WTC11 (cell line): ENCODE measurements around the gene HAPSTR1. TPM values are rescaled to one million over a fixed set of nuclear protein-coding genes. Genes with fewer than 3 reads are reported as not detected.

Experiments
- ATF1 ChIP-seq: sonication (generic); formaldehyde crosslinking; IDR thresholded peaks from 2 replicates; pipeline ENCODE4 v1.8.1; 2023; ENCODE audit warnings: mild to moderate bottlenecking, moderate library complexity, missing genetic modification reagents
- CBFB ChIP-seq: sonication (generic); formaldehyde crosslinking; IDR thresholded peaks from 2 replicates; pipeline ENCODE4 v1.8.1; 2022; ENCODE audit warnings: mild to moderate bottlenecking, low read depth, missing genetic modification reagents
- CREB1 ChIP-seq: sonication (generic); formaldehyde crosslinking; IDR thresholded peaks from 2 replicates; pipeline ENCODE4 v1.8.0; 2023; ENCODE audit warnings: mild to moderate bottlenecking, missing genetic modification reagents
- ETV6 ChIP-seq: sonication (generic); formaldehyde crosslinking; IDR thresholded peaks from 2 replicates; pipeline ENCODE4 v1.8.1; 2022; ENCODE audit warnings: mild to moderate bottlenecking, missing genetic modification reagents
- FOXK1 ChIP-seq: sonication (generic); formaldehyde crosslinking; IDR thresholded peaks from 2 replicates; pipeline ENCODE4 v1.8.0; 2022; ENCODE audit warnings: mild to moderate bottlenecking, moderate library complexity, missing genetic modification reagents
- HMGA2 ChIP-seq: fragments of 250-450 bp; sonication (Bioruptor Pico); IDR thresholded peaks from 2 replicates; pipeline ENCODE4 v1.4.0; 2021; ENCODE audit warnings: mild to moderate bottlenecking, moderate library complexity
- JUN ChIP-seq: sonication (generic); formaldehyde crosslinking; IDR thresholded peaks from 2 replicates; pipeline ENCODE4 v1.8.0; 2023; ENCODE audit warnings: mild to moderate bottlenecking, missing genetic modification reagents
- MYBL2 ChIP-seq: sonication (generic); formaldehyde crosslinking; IDR thresholded peaks from 2 replicates; pipeline ENCODE4 v1.8.1; 2023; ENCODE audit warnings: mild to moderate bottlenecking, moderate library complexity, missing genetic modification reagents
- NFE2L1 ChIP-seq: sonication (generic); formaldehyde crosslinking; IDR thresholded peaks from 2 replicates; pipeline ENCODE4 v1.8.1; 2023; ENCODE audit warnings: missing genetic modification reagents
- OVOL2 ChIP-seq: fragments of 250-450 bp; sonication (Bioruptor Pico); IDR thresholded peaks from 2 replicates; pipeline ENCODE4 v1.9.0; 2021; ENCODE audit warnings: mild to moderate bottlenecking, borderline replicate concordance
- RELA ChIP-seq: sonication (generic); formaldehyde crosslinking; IDR thresholded peaks from 2 replicates; pipeline ENCODE4 v1.8.1; 2022; ENCODE audit warnings: missing genetic modification reagents, mild to moderate bottlenecking, borderline replicate concordance
- SOX15 ChIP-seq: fragments of 250-450 bp; sonication (Bioruptor Pico); IDR thresholded peaks from 2 replicates; pipeline ENCODE4 v1.9.0; 2021; ENCODE audit warnings: mild to moderate bottlenecking
- TP53 ChIP-seq: sonication (generic); formaldehyde crosslinking; IDR thresholded peaks from 2 replicates; pipeline ENCODE4 v1.8.1; 2023; ENCODE audit warnings: mild to moderate bottlenecking, missing genetic modification reagents
- ZBTB21 ChIP-seq: sonication (generic); formaldehyde crosslinking; IDR thresholded peaks from 2 replicates; pipeline ENCODE4 v1.8.1; 2023; ENCODE audit warnings: mild to moderate bottlenecking, missing genetic modification reagents, borderline replicate concordance
- ZNF263 ChIP-seq: sonication (generic); formaldehyde crosslinking; IDR thresholded peaks from 2 replicates; pipeline ENCODE4 v1.8.1; 2022; ENCODE audit warnings: low read depth, mild to moderate bottlenecking, moderate library complexity, missing genetic modification reagents
- ZNF423 ChIP-seq: fragments of 250-450 bp; sonication (Bioruptor Pico); IDR thresholded peaks from 2 replicates; pipeline ENCODE4 v2.1.2; 2022; ENCODE audit warnings: mild to moderate bottlenecking, moderate library complexity
- total RNA-seq: library from RNA; stranded (reverse); gene quantifications from 3 replicates; pipeline ENCODE4 v1.2.3, GENCODE V29; 2021
- TF ChIP-seq, protein P1 (sequence below): sonication (generic); formaldehyde crosslinking; IDR thresholded peaks from 2 replicates; pipeline ENCODE4 v1.8.1; 2023; ENCODE audit warnings: mild to moderate bottlenecking, missing genetic modification reagents, moderate library complexity
- TF ChIP-seq, protein P2 (sequence below): sonication (generic); formaldehyde crosslinking; IDR thresholded peaks from 2 replicates; pipeline ENCODE4 v1.8.1; 2023; ENCODE audit warnings: mild to moderate bottlenecking, missing genetic modification reagents
- TF ChIP-seq, protein P3 (sequence below): sonication (generic); formaldehyde crosslinking; IDR thresholded peaks from 2 replicates; pipeline ENCODE4 v1.8.0; 2022; ENCODE audit warnings: missing genetic modification reagents
- TF ChIP-seq, protein P4 (sequence below): sonication (generic); formaldehyde crosslinking; IDR thresholded peaks from 2 replicates; pipeline ENCODE4 v1.8.1; 2023; ENCODE audit warnings: mild to moderate bottlenecking, moderate library complexity, missing genetic modification reagents
- TF ChIP-seq, protein P5 (sequence below): sonication (generic); formaldehyde crosslinking; IDR thresholded peaks from 2 replicates; pipeline ENCODE4 v1.8.0; 2022; ENCODE audit warnings: mild to moderate bottlenecking, missing genetic modification reagents
- TF ChIP-seq, protein P6 (sequence below): fragments of 250-450 bp; sonication (Bioruptor Pico); IDR thresholded peaks from 2 replicates; pipeline ENCODE4 v1.9.0; 2021; ENCODE audit warnings: mild to moderate bottlenecking, borderline replicate concordance

HAPSTR1 gene
- total RNA-seq, 1 experiment from 2014 or later = 54.3 TPM

DNA sequence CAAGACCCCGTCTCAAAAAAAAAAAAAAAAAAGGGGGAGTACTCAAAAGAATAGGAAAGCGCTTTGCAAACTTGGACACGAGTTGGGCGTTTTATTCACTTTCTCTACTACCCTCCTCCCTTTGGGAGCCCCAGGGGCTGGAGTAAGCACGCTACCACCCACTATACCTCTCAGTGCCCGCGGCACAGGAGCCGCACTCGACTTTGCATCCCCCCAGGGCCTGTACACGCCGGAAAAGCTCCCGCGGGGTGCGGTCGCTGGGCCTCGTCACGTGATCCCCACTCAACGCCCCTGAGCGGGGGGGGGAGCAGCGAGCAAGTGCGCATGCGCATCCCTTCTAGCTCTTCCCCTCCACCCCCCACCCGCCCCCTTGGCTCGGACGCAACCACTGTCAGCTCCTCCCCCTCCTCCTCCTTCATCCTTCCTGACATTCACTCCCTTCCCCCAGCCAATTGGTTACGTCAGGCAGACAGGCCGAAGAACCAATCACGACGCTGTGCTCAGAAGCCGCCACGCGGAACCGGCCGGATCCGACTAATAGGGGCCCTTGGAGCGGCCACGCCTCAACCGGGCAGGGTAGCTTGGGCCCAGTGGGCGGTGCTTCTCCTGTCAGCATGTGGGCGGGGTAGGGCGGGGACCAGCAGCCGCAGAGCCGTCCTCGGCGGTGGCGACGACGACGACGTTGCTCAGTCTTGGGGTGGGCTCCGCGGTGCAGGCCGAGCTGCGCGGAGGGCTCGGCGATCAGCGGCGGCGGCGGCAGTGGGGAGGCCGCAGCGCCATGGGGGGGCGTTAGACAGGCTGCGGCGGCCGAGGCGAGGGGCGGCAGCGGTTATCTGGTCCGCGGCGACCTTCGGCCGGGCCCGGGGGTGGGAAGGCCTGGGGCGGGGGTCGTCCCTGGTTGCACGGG is at the start of gene HAPSTR1 (continued):
- TF ChIP-seq, protein P1, sequence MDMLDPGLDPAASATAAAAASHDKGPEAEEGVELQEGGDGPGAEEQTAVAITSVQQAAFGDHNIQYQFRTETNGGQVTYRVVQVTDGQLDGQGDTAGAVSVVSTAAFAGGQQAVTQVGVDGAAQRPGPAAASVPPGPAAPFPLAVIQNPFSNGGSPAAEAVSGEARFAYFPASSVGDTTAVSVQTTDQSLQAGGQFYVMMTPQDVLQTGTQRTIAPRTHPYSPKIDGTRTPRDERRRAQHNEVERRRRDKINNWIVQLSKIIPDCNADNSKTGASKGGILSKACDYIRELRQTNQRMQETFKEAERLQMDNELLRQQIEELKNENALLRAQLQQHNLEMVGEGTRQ (CRISPR knock-in tag) = peak; percentile 95
- TF ChIP-seq, protein P2, sequence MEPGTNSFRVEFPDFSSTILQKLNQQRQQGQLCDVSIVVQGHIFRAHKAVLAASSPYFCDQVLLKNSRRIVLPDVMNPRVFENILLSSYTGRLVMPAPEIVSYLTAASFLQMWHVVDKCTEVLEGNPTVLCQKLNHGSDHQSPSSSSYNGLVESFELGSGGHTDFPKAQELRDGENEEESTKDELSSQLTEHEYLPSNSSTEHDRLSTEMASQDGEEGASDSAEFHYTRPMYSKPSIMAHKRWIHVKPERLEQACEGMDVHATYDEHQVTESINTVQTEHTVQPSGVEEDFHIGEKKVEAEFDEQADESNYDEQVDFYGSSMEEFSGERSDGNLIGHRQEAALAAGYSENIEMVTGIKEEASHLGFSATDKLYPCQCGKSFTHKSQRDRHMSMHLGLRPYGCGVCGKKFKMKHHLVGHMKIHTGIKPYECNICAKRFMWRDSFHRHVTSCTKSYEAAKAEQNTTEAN (CRISPR knock-in tag) = no peak
- no peak for TF ChIP-seq RELA (CRISPR knock-in tag)
- TF ChIP-seq ZBTB21 = 0 out of 2 replicates have a peak, but pooled peaks have one; percentile 83
- no peak for TF ChIP-seq HMGA2 (CRISPR knock-in tag)
- no peak for TF ChIP-seq FOXK1 (CRISPR knock-in tag)
- TF ChIP-seq, protein P3, sequence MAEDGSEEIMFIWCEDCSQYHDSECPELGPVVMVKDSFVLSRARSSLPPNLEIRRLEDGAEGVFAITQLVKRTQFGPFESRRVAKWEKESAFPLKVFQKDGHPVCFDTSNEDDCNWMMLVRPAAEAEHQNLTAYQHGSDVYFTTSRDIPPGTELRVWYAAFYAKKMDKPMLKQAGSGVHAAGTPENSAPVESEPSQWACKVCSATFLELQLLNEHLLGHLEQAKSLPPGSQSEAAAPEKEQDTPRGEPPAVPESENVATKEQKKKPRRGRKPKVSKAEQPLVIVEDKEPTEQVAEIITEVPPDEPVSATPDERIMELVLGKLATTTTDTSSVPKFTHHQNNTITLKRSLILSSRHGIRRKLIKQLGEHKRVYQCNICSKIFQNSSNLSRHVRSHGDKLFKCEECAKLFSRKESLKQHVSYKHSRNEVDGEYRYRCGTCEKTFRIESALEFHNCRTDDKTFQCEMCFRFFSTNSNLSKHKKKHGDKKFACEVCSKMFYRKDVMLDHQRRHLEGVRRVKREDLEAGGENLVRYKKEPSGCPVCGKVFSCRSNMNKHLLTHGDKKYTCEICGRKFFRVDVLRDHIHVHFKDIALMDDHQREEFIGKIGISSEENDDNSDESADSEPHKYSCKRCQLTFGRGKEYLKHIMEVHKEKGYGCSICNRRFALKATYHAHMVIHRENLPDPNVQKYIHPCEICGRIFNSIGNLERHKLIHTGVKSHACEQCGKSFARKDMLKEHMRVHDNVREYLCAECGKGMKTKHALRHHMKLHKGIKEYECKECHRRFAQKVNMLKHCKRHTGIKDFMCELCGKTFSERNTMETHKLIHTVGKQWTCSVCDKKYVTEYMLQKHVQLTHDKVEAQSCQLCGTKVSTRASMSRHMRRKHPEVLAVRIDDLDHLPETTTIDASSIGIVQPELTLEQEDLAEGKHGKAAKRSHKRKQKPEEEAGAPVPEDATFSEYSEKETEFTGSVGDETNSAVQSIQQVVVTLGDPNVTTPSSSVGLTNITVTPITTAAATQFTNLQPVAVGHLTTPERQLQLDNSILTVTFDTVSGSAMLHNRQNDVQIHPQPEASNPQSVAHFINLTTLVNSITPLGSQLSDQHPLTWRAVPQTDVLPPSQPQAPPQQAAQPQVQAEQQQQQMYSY (CRISPR knock-in tag) = no peak
- no peak for TF ChIP-seq SOX15 (CRISPR knock-in tag)
- peak; percentile 92 for TF ChIP-seq TP53 (CRISPR knock-in tag)
- no peak for TF ChIP-seq ZNF423
- no peak for TF ChIP-seq ATF1 (CRISPR knock-in tag)
- no peak; the same call in 1 of the 2 replicates for TF ChIP-seq JUN (CRISPR knock-in tag)
- TF ChIP-seq, protein P4, sequence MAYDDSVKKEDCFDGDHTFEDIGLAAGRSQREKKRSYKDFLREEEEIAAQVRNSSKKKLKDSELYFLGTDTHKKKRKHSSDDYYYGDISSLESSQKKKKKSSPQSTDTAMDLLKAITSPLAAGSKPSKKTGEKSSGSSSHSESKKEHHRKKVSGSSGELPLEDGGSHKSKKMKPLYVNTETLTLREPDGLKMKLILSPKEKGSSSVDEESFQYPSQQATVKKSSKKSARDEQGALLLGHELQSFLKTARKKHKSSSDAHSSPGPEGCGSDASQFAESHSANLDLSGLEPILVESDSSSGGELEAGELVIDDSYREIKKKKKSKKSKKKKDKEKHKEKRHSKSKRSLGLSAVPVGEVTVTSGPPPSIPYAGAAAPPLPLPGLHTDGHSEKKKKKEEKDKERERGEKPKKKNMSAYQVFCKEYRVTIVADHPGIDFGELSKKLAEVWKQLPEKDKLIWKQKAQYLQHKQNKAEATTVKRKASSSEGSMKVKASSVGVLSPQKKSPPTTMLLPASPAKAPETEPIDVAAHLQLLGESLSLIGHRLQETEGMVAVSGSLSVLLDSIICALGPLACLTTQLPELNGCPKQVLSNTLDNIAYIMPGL (CRISPR knock-in tag) = no peak
- TF ChIP-seq OVOL2 (CRISPR knock-in tag) = no peak; the same call in 1 of the 2 replicates
- 0 out of 2 replicates have a peak, but pooled peaks have one; percentile 33 for TF ChIP-seq ETV6 (CRISPR knock-in tag)
- TF ChIP-seq CREB1 (CRISPR knock-in tag) = no peak
- TF ChIP-seq NFE2L1 (CRISPR knock-in tag) = no peak; the same call in 1 of the 2 replicates
- TF ChIP-seq, protein P5, sequence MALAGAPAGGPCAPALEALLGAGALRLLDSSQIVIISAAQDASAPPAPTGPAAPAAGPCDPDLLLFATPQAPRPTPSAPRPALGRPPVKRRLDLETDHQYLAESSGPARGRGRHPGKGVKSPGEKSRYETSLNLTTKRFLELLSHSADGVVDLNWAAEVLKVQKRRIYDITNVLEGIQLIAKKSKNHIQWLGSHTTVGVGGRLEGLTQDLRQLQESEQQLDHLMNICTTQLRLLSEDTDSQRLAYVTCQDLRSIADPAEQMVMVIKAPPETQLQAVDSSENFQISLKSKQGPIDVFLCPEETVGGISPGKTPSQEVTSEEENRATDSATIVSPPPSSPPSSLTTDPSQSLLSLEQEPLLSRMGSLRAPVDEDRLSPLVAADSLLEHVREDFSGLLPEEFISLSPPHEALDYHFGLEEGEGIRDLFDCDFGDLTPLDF (CRISPR knock-in tag) = no peak
- TF ChIP-seq, protein P6, sequence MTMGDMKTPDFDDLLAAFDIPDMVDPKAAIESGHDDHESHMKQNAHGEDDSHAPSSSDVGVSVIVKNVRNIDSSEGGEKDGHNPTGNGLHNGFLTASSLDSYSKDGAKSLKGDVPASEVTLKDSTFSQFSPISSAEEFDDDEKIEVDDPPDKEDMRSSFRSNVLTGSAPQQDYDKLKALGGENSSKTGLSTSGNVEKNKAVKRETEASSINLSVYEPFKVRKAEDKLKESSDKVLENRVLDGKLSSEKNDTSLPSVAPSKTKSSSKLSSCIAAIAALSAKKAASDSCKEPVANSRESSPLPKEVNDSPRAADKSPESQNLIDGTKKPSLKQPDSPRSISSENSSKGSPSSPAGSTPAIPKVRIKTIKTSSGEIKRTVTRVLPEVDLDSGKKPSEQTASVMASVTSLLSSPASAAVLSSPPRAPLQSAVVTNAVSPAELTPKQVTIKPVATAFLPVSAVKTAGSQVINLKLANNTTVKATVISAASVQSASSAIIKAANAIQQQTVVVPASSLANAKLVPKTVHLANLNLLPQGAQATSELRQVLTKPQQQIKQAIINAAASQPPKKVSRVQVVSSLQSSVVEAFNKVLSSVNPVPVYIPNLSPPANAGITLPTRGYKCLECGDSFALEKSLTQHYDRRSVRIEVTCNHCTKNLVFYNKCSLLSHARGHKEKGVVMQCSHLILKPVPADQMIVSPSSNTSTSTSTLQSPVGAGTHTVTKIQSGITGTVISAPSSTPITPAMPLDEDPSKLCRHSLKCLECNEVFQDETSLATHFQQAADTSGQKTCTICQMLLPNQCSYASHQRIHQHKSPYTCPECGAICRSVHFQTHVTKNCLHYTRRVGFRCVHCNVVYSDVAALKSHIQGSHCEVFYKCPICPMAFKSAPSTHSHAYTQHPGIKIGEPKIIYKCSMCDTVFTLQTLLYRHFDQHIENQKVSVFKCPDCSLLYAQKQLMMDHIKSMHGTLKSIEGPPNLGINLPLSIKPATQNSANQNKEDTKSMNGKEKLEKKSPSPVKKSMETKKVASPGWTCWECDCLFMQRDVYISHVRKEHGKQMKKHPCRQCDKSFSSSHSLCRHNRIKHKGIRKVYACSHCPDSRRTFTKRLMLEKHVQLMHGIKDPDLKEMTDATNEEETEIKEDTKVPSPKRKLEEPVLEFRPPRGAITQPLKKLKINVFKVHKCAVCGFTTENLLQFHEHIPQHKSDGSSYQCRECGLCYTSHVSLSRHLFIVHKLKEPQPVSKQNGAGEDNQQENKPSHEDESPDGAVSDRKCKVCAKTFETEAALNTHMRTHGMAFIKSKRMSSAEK = no peak
- TF ChIP-seq CBFB (CRISPR knock-in tag) = peak; percentile 77; the same call in 1 of the 2 replicates
- TF ChIP-seq ZNF263 (CRISPR knock-in tag) = no peak
- TF ChIP-seq MYBL2 (CRISPR knock-in tag) = peak; percentile 37; the same call in 1 of the 2 replicates
